ENCODE measurements around the gene MAP3K14.

- TF ChIP-seq POLR2A (IDR thresholded peaks at IDR 0.05; ENCODE audit: low read depth, low read length) (0 out of 2 replicates have a peak, but pooled peaks have one; percentile 11), TAF1 (IDR thresholded peaks at IDR 0.05; ENCODE audit: borderline replicate concordance, low read depth, low read length) (no peak), POLR2AphosphoS5 (IDR thresholded peaks at IDR 0.05; ENCODE audit: low read depth, low read length) (no peak)
These were observed 93.8 kb downstream of the MAP3K14 start for GRCh38 chr17:45222996-45223538.

All from GM12892 (cell line).